Suprapubic skin (tissue), 4 donors: ENCODE data around the gene DEGS2. TPM values are rescaled to one million over a fixed set of nuclear protein-coding genes. Genes with fewer than 3 reads are reported as not detected.
"Not testable (repeated sequence)": the region's sequence is repeated elsewhere in the genome, so short reads cannot be mapped to it uniquely, and the experiment has no call there.

ENCODE experiments used
- DNase-seq, 2 donors: peaks; one replicate each; pipeline ENCODE4 v3.0.0-alpha.2; 2019; ENCODE audit warnings: low spot score in 2 of 2
- H3K27ac ChIP-seq: fragments of 200-600 bp; sonication (generic); one replicate; pipeline ENCODE4 v1.5.1; 2019
- H3K27me3 ChIP-seq: fragments of 200-600 bp; sonication (generic); one replicate; pipeline ENCODE4 v1.5.1; 2019
- H3K36me3 ChIP-seq: fragments of 200-600 bp; sonication (generic); one replicate; pipeline ENCODE4 v1.5.1; 2019
- H3K4me1 ChIP-seq: fragments of 200-600 bp; sonication (generic); one replicate; pipeline ENCODE4 v1.5.1; 2019
- H3K4me3 ChIP-seq: fragments of 200-600 bp; sonication (generic); one replicate; pipeline ENCODE4 v1.5.1; 2019; ENCODE audit warnings: mild to moderate bottlenecking
- H3K9me3 ChIP-seq: fragments of 200-600 bp; sonication (generic); one replicate; pipeline ENCODE4 v1.5.1; 2019
- EP300 ChIP-seq: sonication (generic); formaldehyde crosslinking; IDR thresholded peaks from one replicate; pipeline ENCODE4 v1.6.1; 2017; ENCODE audit warnings: antibody characterized with exemption
- POLR2A ChIP-seq, 2 donors: fragments of 450-650 bp; IDR thresholded peaks; one replicate each; pipeline ENCODE4 v1.6.1; 2017; ENCODE audit warnings: antibody characterized with exemption in 2 of 2, mild to moderate bottlenecking in 2 of 2, moderate library complexity in 2 of 2
- POLR2AphosphoS5 ChIP-seq, 3 donors: sonication (generic); formaldehyde crosslinking; IDR thresholded peaks; one replicate each; pipeline ENCODE4 v1.6.1; 2017; ENCODE audit warnings: antibody characterized with exemption in 3 of 3
- WGBS: methylation state at CpG from one replicate; pipeline ENCODE4 v1.1.5; 2018; 5-methylcytosine and 5-hydroxymethylcytosine counted together
- total RNA-seq, 4 donors: library from RNA; depleted of rRNA; stranded (reverse); fragments of >200 nt; gene quantifications; one replicate each; pipeline ENCODE4 v1.1.0, GENCODE V29; 2016
- TF ChIP-seq, protein P1 (sequence below), 2 donors: fragments of 200-600 bp in 1 of 2; fragments of 450-650 bp in 1 of 2; sonication (generic) in 1 of 2; IDR thresholded peaks; one replicate each; pipeline ENCODE4 v1.5.1; 2016 to 2019; ENCODE audit warnings: antibody characterized with exemption in 2 of 2, mild to moderate bottlenecking in 1 of 2, moderate library complexity in 1 of 2

Gene DEGS2
- total RNA-seq, 4 donors from 2014 or later, result 78.9 to 130 (median 108) TPM

DNA sequence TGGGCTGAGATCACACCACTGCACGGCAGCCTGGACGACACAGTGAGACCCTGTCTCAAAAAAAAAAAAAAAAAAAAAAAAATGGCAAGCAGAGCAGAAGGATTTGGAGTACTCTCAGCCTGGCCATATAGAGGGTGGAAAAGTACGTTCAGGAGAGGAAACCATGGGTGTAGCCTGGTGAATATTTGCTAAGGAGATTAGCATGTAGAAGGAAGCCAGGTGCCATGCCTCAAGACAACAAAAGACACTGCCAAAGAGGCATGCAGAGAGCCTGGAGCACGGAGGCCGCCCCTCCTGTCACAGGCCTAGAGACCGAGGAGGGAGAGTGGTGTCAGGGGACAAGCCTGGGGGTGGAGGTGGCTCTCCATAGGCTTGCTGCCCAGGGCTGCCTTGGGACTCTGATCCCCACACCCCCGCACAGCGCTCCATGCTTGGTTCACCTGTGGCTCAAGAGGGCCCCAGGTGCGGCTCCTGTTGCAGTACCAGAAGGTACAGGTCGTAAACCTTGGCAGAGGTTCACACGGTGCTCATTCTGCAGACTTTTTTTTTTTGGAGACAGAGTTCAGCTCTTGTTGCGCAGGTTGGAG is 27.9 kb upstream of the DEGS2 start:
- no peak for DNase-seq
- 66% methylated on average over 12 of the region's 12 CpGs for WGBS
- no peak overlapping the region for H3K27ac ChIP-seq

DNA sequence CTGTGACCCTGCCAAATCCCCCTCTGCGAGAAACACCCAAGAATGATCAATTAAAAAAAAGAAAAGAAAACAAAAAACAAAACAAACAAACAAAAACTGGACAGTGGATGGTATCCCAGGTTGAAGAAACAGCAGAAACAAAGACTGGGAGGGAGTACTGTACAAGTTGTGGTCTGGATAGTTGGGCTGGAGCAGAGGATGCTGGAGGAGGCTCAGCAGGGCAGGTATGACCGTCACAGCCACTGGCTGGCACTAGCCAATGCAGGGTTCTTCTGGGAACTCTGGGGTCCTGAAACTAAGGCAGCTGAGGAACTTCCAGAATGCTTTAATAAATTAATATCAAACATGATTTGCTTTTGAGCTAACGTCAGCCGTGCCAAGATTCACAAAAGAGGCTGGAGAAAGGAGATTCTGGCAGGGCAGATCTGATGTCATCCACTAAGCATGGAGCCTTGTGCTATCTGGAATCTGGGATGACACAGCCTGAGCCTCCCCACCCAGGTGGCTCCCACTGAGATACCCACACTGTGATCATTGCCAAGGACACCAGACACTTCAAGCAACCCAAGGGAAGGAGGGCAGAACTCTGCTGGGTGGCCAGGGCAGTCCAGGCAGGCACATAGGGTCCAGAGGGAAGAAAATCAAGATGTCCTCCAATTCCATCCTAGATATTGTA is 22.6 kb upstream of the DEGS2 start:
- not testable (repeated sequence) for H3K4me1 ChIP-seq, H3K27me3 ChIP-seq, H3K27ac ChIP-seq, DNase-seq, H3K9me3 ChIP-seq, H3K4me3 ChIP-seq, H3K36me3 ChIP-seq
- WGBS, result 80% methylated on average over 3 of the region's 4 CpGs

More for the DNA sequence above, 27.9 kb upstream of the DEGS2 start:
- no peaks in the 10 kb centered on the region for H3K36me3 ChIP-seq
- TF ChIP-seq, protein P1, sequence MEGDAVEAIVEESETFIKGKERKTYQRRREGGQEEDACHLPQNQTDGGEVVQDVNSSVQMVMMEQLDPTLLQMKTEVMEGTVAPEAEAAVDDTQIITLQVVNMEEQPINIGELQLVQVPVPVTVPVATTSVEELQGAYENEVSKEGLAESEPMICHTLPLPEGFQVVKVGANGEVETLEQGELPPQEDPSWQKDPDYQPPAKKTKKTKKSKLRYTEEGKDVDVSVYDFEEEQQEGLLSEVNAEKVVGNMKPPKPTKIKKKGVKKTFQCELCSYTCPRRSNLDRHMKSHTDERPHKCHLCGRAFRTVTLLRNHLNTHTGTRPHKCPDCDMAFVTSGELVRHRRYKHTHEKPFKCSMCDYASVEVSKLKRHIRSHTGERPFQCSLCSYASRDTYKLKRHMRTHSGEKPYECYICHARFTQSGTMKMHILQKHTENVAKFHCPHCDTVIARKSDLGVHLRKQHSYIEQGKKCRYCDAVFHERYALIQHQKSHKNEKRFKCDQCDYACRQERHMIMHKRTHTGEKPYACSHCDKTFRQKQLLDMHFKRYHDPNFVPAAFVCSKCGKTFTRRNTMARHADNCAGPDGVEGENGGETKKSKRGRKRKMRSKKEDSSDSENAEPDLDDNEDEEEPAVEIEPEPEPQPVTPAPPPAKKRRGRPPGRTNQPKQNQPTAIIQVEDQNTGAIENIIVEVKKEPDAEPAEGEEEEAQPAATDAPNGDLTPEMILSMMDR (IDR thresholded peaks at IDR 0.05), result no peak
- TF ChIP-seq EP300, result no peak
- no peak for TF ChIP-seq POLR2A (IDR thresholded peaks at IDR 0.05)
- TF ChIP-seq POLR2AphosphoS5 (IDR thresholded peaks at IDR 0.05), result no peak
- H3K4me3 ChIP-seq, result no peak overlapping the region
- H3K9me3 ChIP-seq, result no peaks in the 10 kb centered on the region
- peaks cover 9% of the 10 kb centered on the region for H3K4me1 ChIP-seq
- H3K27me3 ChIP-seq, result no peaks in the 10 kb centered on the region

DNA sequence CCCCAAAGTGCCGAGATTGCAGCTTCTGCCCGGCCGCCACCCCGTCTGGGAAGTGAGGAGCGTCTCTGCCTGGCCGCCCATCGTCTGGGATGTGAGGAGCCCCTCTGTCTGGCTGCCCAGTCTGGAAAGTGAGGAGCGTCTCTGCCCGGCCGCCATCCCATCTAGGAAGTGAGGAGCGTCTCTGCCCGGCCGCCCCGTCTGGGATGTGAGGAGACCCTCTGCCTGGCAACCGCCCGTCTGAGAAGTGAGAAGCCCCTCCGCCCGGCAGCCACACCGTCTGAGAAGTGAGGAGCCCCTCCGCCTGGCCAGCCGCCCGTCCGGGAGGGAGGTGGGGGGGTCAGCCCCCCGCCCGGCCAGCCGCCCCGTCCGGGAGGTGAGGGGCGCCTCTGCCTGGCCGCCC is 21.2 kb upstream of the DEGS2 start:
- DNase-seq, H3K4me3 ChIP-seq, H3K27ac ChIP-seq, H3K9me3 ChIP-seq, H3K4me1 ChIP-seq, H3K27me3 ChIP-seq, H3K36me3 ChIP-seq: not testable (repeated sequence)
- no CpG with 5 or more reads among the region's 30 CpGs for WGBS

DNA sequence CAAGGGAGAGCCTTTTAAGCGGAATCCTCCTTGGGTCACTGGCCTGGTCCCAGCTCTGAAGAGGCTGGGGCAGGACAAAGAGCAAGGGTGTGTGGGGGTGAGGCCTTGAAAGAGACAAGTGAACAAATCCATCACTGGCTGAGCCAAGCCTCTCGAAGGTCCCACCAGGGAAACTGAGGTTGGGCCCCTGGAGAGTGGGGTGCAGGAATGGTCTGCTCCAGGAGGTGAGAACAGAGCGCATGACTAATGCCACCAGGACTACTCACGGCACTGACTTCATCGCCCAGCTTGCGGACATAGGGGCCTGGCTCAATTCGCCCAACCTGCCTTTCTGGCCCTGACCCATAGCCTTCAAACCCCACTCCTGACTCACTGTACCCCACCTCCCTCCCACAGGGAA is 19.2 kb upstream of the DEGS2 start:
- TF ChIP-seq POLR2A (IDR thresholded peaks at IDR 0.05), result no peak
- TF ChIP-seq POLR2AphosphoS5 (IDR thresholded peaks at IDR 0.05), result no peak
- TF ChIP-seq, protein P1 (IDR thresholded peaks at IDR 0.05), result no peak
- no peak for TF ChIP-seq EP300
- H3K4me3 ChIP-seq, result no peak overlapping the region
- H3K27ac ChIP-seq, result no peak overlapping the region
- no peak for DNase-seq
- no peaks in the 10 kb centered on the region for H3K36me3 ChIP-seq
- H3K4me1 ChIP-seq, result peaks cover 2% of the 10 kb centered on the region
- 97% methylated on average over 3 of the region's 7 CpGs for WGBS
- H3K27me3 ChIP-seq, result no peaks in the 10 kb centered on the region
- H3K9me3 ChIP-seq, result no peaks in the 10 kb centered on the region

DNA sequence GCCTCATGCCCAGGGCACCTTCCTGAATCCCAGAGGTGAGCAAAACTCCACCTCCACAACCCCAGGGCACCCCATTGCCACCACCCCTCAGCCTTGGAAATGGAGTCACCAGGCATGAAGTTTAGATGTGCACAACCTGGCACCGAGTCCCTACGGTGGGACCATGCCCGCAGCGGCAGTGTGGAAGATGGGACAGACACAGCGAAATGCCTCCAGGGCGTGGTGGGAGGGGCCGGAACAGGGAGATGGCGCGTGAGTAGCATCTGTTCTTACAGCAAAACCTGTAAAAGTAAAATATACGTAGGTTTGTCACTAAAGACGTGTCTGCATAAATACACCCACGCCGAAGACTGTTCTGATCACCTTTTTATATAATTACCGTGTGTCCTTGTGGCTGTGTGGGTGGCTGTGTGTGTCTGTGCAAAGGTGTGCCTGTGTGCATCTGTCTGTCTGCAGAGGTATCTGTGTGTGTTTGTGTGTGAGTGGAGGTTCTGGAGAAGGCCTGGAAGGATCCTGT is 17.4 kb upstream of the DEGS2 start:
- H3K36me3 ChIP-seq, result no peaks in the 10 kb centered on the region
- no peaks in the 10 kb centered on the region for H3K9me3 ChIP-seq
- H3K27me3 ChIP-seq, result no peaks in the 10 kb centered on the region
- 86% methylated on average over 14 of the region's 14 CpGs for WGBS
- H3K27ac ChIP-seq, result no peak overlapping the region
- no peak for DNase-seq
- H3K4me1 ChIP-seq, result peaks cover 2% of the 10 kb centered on the region
- no peak overlapping the region for H3K4me3 ChIP-seq
- TF ChIP-seq, protein P1 (IDR thresholded peaks at IDR 0.05), result no peak

DNA sequence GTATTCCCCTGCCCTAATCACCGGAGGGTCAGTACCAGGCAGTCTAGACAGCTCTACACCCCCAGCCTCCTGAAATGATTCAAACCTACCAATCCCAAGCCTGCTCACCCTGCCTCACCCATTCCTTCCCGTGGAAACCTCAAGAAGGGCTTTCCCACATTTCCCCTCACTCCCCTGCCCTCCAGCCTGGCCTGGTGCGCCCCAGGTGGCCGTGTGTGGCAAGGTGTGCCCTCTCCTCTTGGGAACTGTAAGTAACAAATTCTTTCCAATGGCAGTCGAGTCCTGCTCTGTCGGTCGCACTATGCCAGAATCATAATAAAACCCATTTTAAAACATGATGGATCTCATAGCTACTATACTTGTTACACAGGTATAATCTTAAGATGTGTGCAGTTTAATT is 13.9 kb upstream of the DEGS2 start:
- WGBS, result 83% methylated on average over 7 of the region's 7 CpGs
- Histone ChIP-seq H3K36me3 (no peaks in the 10 kb centered on the region), H3K27me3 (no peaks in the 10 kb centered on the region), H3K27ac (no peak overlapping the region), H3K9me3 (no peaks in the 10 kb centered on the region), H3K4me1 (peaks cover 2% of the 10 kb centered on the region), H3K4me3 (no peak overlapping the region)
- DNase-seq, result no peak
- TF ChIP-seq EP300 (no peak), POLR2AphosphoS5 (IDR thresholded peaks at IDR 0.05) (no peak), POLR2A (IDR thresholded peaks at IDR 0.05) (no peak)
- TF ChIP-seq, protein P1 (IDR thresholded peaks at IDR 0.05), result no peak
